Ovary (tissue), 9 donors: ENCODE results near the gene DDX47. TPM values are rescaled to one million over a fixed set of nuclear protein-coding genes. Genes with fewer than 3 reads are reported as not detected.
A peak's percentile ranks its signal among the peaks of the same experiment; 100 is the strongest.
"Not testable (repeated sequence)": the region's sequence is repeated elsewhere in the genome, so short reads cannot be mapped to it uniquely, and the experiment has no call there.

Experiments used
- DNase-seq, 5 donors: peaks; one replicate each; pipeline ENCODE4 v3.0.0-alpha.2; 2019 to 2020
- H3K27ac ChIP-seq, 2 donors: fragments of 200-600 bp; one replicate each; pipeline versions ENCODE4 v1.5.1 to v1.8.0; 2019 to 2022
- H3K27me3 ChIP-seq: fragments of 200-600 bp; one replicate; pipeline ENCODE4 v1.8.0; 2022
- H3K36me3 ChIP-seq: fragments of 200-600 bp; sonication (generic); one replicate; pipeline ENCODE4 v1.5.1; 2019
- H3K4me1 ChIP-seq: one replicate; pipeline ENCODE4 v1.8.1; 2013; ENCODE audit warnings: mild to moderate bottlenecking, moderate library complexity; ENCODE audit not compliant: insufficient read depth
- H3K4me3 ChIP-seq: fragments of 200-600 bp; sonication (generic); one replicate; pipeline ENCODE4 v1.5.1; 2017
- H3K9me3 ChIP-seq, 2 donors: fragments of 200-600 bp in 1 of 2; sonication (generic) in 1 of 2; one replicate each; pipeline versions ENCODE4 v1.5.1 to v1.8.1; 2013 to 2019; ENCODE audit warnings: mild to moderate bottlenecking in 1 of 2, moderate library complexity in 1 of 2
- EP300 ChIP-seq: sonication (generic); formaldehyde crosslinking; IDR thresholded peaks from one replicate; pipeline ENCODE4 v1.6.1; 2017; ENCODE audit warnings: antibody characterized with exemption
- POLR2A ChIP-seq: fragments of 450-650 bp; IDR thresholded peaks from one replicate; pipeline ENCODE4 v1.6.1; 2017; ENCODE audit warnings: antibody characterized with exemption, mild to moderate bottlenecking, moderate library complexity
- WGBS, 3 donors: extraction: QIAGEN DNeasy Blood & Tissue Kit in 1 of 3; methylation state at CpG; one replicate each; pipeline versions ENCODE4 v1.1.5 to v1.1.7; 2013 to 2017; 5-methylcytosine and 5-hydroxymethylcytosine counted together
- intact Hi-C, 4 donors: fragments of 100-400 bp; cut with DNase I; formaldehyde crosslinking; loops; one replicate each; pipeline versions ENCODE4 v1.11.0 to v1.15.1; 2022 to 2023
- polyA plus RNA-seq, 2 donors: library from polyadenylated mRNA; stranded (reverse); fragments of 200-250 nt in 1 of 2; fragments of 350-450 nt in 1 of 2; fragmentation: Illumina TruSeq in 1 of 2; extraction: RNeasy Lipid Tissue Mini Kit (QIAGEN cat#74804) in 1 of 2; gene quantifications; one replicate each; pipeline ENCODE4 v1.2.3, GENCODE V29; 2013 to 2014
- total RNA-seq, 7 donors: library from RNA; depleted of rRNA in 2 of 7; stranded (reverse); fragments of >200 nt in 2 of 7; fragmentation: NEBNext Ultra II Directional in 3 of 7; extraction: Animal tissue kit (Norgen Biotek cat#: 25700) in 3 of 7; gene quantifications; one replicate each; pipeline versions ENCODE4 v1.1.0 to v1.2.4, GENCODE V29; 2016 to 2023
- TF ChIP-seq, protein P1 (sequence below), 3 donors: fragments of 450-650 bp in 2 of 3; fragments of 200-600 bp in 1 of 3; IDR thresholded peaks; one replicate each; pipeline versions ENCODE4 v1.5.1 to v1.8.0; 2016 to 2022; ENCODE audit warnings: antibody characterized with exemption in 3 of 3, mild to moderate bottlenecking in 1 of 3
- donor health status: DM: no; HTN: no; CAD: no; lungs with moderate emphysema.
- donor health status: DM: no; HTN: no; CAD: no.
- donor health status: Bipolar disorder and iron deficiency.
- donor health status: DM: yes; HTN: yes; CAD: no.
- donor health status: DM: no; HTN: no; CAD: no.
- donor health status: DM: yes; HTN: yes; CAD: no.

DDX47 gene
- total and polyA plus RNA-seq, 9 donors = 38.6 to 71.7 (median 52.3) TPM

DNA sequence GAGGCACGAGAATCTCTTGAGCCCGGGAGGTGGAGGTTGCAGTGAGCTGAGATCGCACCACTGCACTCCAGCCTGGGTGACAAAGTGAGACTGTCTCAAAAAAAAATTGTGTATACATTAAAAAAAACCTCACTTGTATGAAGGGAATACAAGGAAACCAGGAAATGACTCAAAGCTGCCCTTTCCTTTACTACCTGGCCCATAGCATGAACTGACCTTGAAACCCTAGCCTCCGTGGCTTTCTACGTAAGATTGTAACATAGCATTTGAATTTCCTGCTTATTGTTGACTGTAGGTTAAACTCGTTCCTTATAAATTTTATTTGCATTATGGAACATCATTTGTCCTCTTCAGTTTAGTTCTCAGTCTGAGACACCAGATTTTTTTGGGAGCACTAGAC lies 9.1 kb upstream of the DDX47 start:
- intact Hi-C loops = no loop called here
- H3K4me1 ChIP-seq = peaks cover 3% of the 10 kb centered on the region
- H3K27me3 ChIP-seq = no peaks in the 10 kb centered on the region
- WGBS, 3 donors = 80 to 88% (median 80%) methylated on average over 6 of the region's 6 CpGs
- H3K9me3 ChIP-seq = no peaks in the 10 kb centered on the region
- no peak for DNase-seq
- no peak overlapping the region for H3K4me3 ChIP-seq
- no peak overlapping the region for H3K27ac ChIP-seq
- TF ChIP-seq POLR2A (no peak), EP300 (no peak)
- TF ChIP-seq, protein P1, sequence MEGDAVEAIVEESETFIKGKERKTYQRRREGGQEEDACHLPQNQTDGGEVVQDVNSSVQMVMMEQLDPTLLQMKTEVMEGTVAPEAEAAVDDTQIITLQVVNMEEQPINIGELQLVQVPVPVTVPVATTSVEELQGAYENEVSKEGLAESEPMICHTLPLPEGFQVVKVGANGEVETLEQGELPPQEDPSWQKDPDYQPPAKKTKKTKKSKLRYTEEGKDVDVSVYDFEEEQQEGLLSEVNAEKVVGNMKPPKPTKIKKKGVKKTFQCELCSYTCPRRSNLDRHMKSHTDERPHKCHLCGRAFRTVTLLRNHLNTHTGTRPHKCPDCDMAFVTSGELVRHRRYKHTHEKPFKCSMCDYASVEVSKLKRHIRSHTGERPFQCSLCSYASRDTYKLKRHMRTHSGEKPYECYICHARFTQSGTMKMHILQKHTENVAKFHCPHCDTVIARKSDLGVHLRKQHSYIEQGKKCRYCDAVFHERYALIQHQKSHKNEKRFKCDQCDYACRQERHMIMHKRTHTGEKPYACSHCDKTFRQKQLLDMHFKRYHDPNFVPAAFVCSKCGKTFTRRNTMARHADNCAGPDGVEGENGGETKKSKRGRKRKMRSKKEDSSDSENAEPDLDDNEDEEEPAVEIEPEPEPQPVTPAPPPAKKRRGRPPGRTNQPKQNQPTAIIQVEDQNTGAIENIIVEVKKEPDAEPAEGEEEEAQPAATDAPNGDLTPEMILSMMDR (IDR thresholded peaks at IDR 0.05) = no peak
- no peaks in the 10 kb centered on the region for H3K36me3 ChIP-seq

- no peak overlapping the region for H3K27ac ChIP-seq
- 73 to 83% (median 75%) methylated on average over 6 of the region's 6 CpGs for WGBS, 3 donors
- H3K36me3 ChIP-seq = no peaks in the 10 kb centered on the region
- intact Hi-C loops = no loop called here
- no peak overlapping the region for H3K4me3 ChIP-seq
- H3K27me3 ChIP-seq = no peaks in the 10 kb centered on the region
- peaks cover 3% of the 10 kb centered on the region for H3K4me1 ChIP-seq
- no peaks in the 10 kb centered on the region for H3K9me3 ChIP-seq
- no peak for DNase-seq
- no peak for TF ChIP-seq EP300
Observed at GRCh38 chr12:12804432-12804886, 8.7 kb upstream of the DDX47 start.

DNA sequence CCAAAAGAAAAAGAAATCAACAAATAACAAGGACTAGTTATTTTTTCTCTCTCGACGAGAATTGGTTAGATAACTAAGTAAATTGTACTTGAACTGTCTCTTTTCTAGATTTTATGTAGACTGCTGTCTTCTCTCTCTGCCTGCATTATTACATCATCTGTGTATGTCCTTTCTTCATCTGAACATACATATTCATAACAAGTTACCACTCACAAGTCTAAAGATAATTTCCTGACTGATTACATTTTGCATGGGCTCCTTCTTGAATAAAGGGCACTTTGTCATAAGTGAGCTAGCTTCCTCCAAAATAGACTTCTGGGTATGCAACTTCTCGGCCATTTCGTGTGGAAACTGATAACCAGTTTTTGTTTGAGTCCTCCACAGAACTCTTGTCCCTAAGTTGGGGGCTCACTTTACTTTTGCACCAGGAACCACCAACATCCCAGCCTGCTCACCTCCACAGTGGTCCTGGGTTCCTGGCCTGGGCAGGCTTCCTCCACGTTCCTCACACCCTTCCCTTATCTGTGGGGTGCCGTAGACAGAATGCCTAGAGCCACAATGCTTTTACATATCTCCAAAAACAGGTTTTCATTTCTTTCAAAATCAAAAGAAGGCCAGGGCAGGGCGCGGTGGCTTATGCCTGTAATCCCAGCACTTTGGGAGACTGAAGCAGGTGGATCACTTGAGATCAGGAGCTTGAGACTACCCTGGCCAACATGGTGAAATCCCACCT lies 6.2 kb upstream of the DDX47 start:
- no peaks in the 10 kb centered on the region for H3K9me3 ChIP-seq
- no peak overlapping the region for H3K4me3 ChIP-seq
- TF ChIP-seq, protein P1 (IDR thresholded peaks at IDR 0.05) = no peak
- TF ChIP-seq POLR2A (no peak), EP300 (no peak)
- DNase-seq = no peak
- 81 to 93% (median 86%) methylated on average over 8 of the region's 8 CpGs for WGBS, 3 donors
- H3K4me1 ChIP-seq = peaks cover 3% of the 10 kb centered on the region
- intact Hi-C loops = no loop called here
- H3K27ac ChIP-seq = no peak overlapping the region
- H3K36me3 ChIP-seq = no peaks in the 10 kb centered on the region
- no peaks in the 10 kb centered on the region for H3K27me3 ChIP-seq

- intact Hi-C loops = not testable (repeated sequence)
Observed at GRCh38 chr12:12807517-12807903, 5.6 kb upstream of the DDX47 start.

DNA sequence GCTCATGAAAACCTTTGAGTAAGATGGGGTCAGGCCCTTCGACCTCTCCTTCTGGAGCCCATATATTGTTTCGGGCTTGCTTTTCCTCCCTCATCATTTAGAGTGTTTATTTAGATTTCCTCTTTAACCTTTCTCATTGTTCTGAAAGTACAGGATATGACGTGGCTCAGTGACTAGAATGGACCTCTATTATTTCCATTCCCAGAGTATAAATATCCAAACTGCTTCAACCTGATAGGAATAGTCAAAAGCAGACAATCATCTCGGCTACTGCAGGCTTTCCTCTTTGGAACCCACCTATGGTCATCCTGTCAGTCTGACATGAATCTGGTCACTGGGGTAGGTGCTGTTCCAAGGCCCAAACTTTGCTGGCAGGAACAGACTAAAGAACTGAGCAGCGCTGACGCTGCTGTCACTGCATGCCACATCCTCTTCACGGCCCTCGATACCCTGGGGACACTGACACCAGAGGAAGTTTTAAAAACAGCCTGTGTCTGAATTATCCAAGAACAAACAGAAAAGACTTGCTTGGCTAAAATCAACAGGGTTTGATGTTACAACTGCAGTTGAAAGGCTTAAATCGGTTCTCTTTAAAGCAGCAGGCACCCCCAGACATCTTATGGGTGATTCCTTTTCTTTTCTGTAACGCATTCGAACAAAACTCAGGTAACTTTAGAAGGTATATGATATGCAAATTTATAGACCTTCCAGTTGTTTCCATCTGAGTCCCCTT lies 5.0 kb upstream of the DDX47 start:
- Histone ChIP-seq H3K4me1 (peaks cover 4% of the 10 kb centered on the region), H3K36me3 (no peaks in the 10 kb centered on the region), H3K4me3 (no peak overlapping the region), H3K27me3 (no peaks in the 10 kb centered on the region), H3K27ac (peak overlapping the region in 1 of 2 donors; percentile 65), H3K9me3 (no peaks in the 10 kb centered on the region)
- intact Hi-C loops = no loop called here
- 27 to 45% (median 31%) methylated on average over 11 of the region's 11 CpGs for WGBS, 3 donors
- TF ChIP-seq, protein P1 (IDR thresholded peaks at IDR 0.05) = no peak
- TF ChIP-seq POLR2A = no peak
- no peak for DNase-seq

More at GRCh38 chr12:12807517-12807903, 5.6 kb upstream of the DDX47 start:
- not testable (repeated sequence) for H3K27ac ChIP-seq, H3K4me3 ChIP-seq, H3K36me3 ChIP-seq, H3K9me3 ChIP-seq, H3K27me3 ChIP-seq, H3K4me1 ChIP-seq, DNase-seq
- WGBS, 3 donors = 37 to 60% (median 56%) methylated on average over 3 of the region's 3 CpGs
